Measurements from ENCODE around the gene STAT2.

- TF ChIP-seq POLR2A (IDR thresholded peaks at IDR 0.05; ENCODE audit: low read length) (no peak), GATA1 (IDR thresholded peaks at IDR 0.05; ENCODE audit: low read depth, low read length) (no peak)
Measured at GRCh38 chr12:56385873-56386272, 26.0 kb upstream of the STAT2 start.

Data from erythroblast (primary cell).